KMS-11 (cell line): ENCODE data around the gene CRIM1.

Experiments
- H2AFZ ChIP-seq: fragments of 200-600 bp; sonication (generic); 2 replicates; pipeline ENCODE4 v1.6.1; 2016; ENCODE audit warnings: antibody characterized with exemption, mixed run types, low read depth
- H3K27ac ChIP-seq: fragments of 200-600 bp; sonication (generic); 2 replicates; pipeline ENCODE4 v1.6.1; 2016; ENCODE audit warnings: mild to moderate bottlenecking, mixed run types
- H3K27me3 ChIP-seq: fragments of 200-600 bp; sonication (generic); 2 replicates; pipeline ENCODE4 v1.6.1; 2017; ENCODE audit warnings: mild to moderate bottlenecking, low read depth, mixed run types, moderate library complexity; ENCODE audit not compliant: insufficient read depth
- H3K36me3 ChIP-seq: fragments of 200-600 bp; sonication (generic); 2 replicates; pipeline ENCODE4 v1.6.1; 2017; ENCODE audit warnings: mild to moderate bottlenecking, mixed run types; ENCODE audit not compliant: insufficient read depth
- H3K4me1 ChIP-seq: fragments of 200-600 bp; sonication (generic); 2 replicates; pipeline ENCODE4 v1.6.1; 2016; ENCODE audit warnings: mild to moderate bottlenecking, low read depth, mixed run types; ENCODE audit not compliant: poor library complexity, severe bottlenecking
- H3K4me2 ChIP-seq: fragments of 200-600 bp; sonication (generic); 2 replicates; pipeline ENCODE4 v1.7.0; 2016; ENCODE audit warnings: mild to moderate bottlenecking, mixed run types
- H3K4me3 ChIP-seq: fragments of 200-600 bp; sonication (generic); IDR thresholded peaks from 2 replicates; pipeline ENCODE4 v1.6.1; 2017; ENCODE audit warnings: low read depth, low read length, mixed read lengths; ENCODE audit not compliant: insufficient read depth
- H3K79me2 ChIP-seq: fragments of 200-600 bp; sonication (generic); 2 replicates; pipeline ENCODE4 v1.6.1; 2016; ENCODE audit warnings: low read depth, mixed run types; ENCODE audit not compliant: insufficient read depth
- H3K9ac ChIP-seq: fragments of 200-600 bp; sonication (generic); 2 replicates; pipeline ENCODE4 v1.6.1; 2016; ENCODE audit warnings: mild to moderate bottlenecking, mixed run types
- H4K20me1 ChIP-seq: fragments of 200-600 bp; sonication (generic); 2 replicates; pipeline ENCODE4 v1.6.1; 2016; ENCODE audit warnings: mild to moderate bottlenecking, mixed run types; ENCODE audit not compliant: insufficient read depth
- TF ChIP-seq, protein P1 (sequence below): fragments of 200-600 bp; sonication (generic); conservative IDR thresholded peaks from 2 replicates; pipeline ENCODE4 v1.6.1; 2017; ENCODE audit warnings: low read depth, mild to moderate bottlenecking, antibody characterized with exemption, low read length, moderate library complexity, mixed read lengths

Gene CRIM1

GRCh38 chr2:36383726-36384125, 28.1 kb downstream of the CRIM1 start:
- Histone ChIP-seq H2AFZ (no peak overlapping the region), H3K79me2 (no peaks in the 10 kb centered on the region), H3K36me3 (no peaks in the 10 kb centered on the region), H3K4me1 (no peaks in the 10 kb centered on the region), H4K20me1 (no peaks in the 10 kb centered on the region), H3K9ac (no peak overlapping the region), H3K27me3 (no peaks in the 10 kb centered on the region), H3K27ac (no peak overlapping the region), H3K4me3 (no peak overlapping the region), H3K4me2 (no peak overlapping the region)
- TF ChIP-seq, protein P1, sequence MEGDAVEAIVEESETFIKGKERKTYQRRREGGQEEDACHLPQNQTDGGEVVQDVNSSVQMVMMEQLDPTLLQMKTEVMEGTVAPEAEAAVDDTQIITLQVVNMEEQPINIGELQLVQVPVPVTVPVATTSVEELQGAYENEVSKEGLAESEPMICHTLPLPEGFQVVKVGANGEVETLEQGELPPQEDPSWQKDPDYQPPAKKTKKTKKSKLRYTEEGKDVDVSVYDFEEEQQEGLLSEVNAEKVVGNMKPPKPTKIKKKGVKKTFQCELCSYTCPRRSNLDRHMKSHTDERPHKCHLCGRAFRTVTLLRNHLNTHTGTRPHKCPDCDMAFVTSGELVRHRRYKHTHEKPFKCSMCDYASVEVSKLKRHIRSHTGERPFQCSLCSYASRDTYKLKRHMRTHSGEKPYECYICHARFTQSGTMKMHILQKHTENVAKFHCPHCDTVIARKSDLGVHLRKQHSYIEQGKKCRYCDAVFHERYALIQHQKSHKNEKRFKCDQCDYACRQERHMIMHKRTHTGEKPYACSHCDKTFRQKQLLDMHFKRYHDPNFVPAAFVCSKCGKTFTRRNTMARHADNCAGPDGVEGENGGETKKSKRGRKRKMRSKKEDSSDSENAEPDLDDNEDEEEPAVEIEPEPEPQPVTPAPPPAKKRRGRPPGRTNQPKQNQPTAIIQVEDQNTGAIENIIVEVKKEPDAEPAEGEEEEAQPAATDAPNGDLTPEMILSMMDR = no peak

DNA sequence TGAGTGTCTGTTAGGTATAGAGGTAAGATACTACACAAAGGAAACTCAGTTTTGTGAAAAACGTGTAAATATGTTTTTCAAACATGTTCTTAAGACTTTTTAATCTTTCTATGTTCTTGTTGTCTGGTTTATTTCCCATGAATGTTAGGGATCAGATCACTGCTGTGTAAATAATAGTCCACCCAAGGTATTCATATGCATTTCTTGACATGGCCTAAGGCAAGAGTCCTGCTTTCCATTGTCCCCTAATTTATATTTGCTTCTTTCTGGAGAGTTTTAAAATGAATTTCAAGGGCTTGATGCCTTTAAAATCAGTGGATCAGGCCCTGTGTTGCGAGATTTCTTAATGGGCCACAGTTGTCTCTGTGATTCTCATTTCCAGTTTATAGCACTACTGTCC, 28.9 kb downstream of the CRIM1 start:
- H2AFZ ChIP-seq = no peak overlapping the region
- no peak overlapping the region for H3K9ac ChIP-seq
- H3K36me3 ChIP-seq = no peaks in the 10 kb centered on the region
- no peak overlapping the region for H3K27ac ChIP-seq
- no peak overlapping the region for H3K4me3 ChIP-seq
- TF ChIP-seq, protein P1 = no peak
- H3K4me2 ChIP-seq = no peak overlapping the region
- no peaks in the 10 kb centered on the region for H4K20me1 ChIP-seq
- H3K79me2 ChIP-seq = no peaks in the 10 kb centered on the region
- no peaks in the 10 kb centered on the region for H3K27me3 ChIP-seq
- H3K4me1 ChIP-seq = no peaks in the 10 kb centered on the region

- H4K20me1 ChIP-seq = no peaks in the 10 kb centered on the region
- H3K4me1 ChIP-seq = no peaks in the 10 kb centered on the region
- TF ChIP-seq, protein P1 = no peak
Observed at GRCh38 chr2:36385603-36386002, 30.0 kb downstream of the CRIM1 start.

GRCh38 chr2:36387258-36387916, 31.8 kb downstream of the CRIM1 start:
- Histone ChIP-seq H3K27ac (no peak overlapping the region), H3K4me2 (no peak overlapping the region), H3K27me3 (no peaks in the 10 kb centered on the region), H2AFZ (no peak overlapping the region), H3K4me1 (no peaks in the 10 kb centered on the region), H3K79me2 (0 out of 2 replicates have a peak, but pooled peaks cover under 1% of the 10 kb centered on the region), H3K36me3 (no peaks in the 10 kb centered on the region), H3K4me3 (no peak overlapping the region), H3K9ac (no peak overlapping the region), H4K20me1 (no peaks in the 10 kb centered on the region)
- TF ChIP-seq, protein P1 = no peak

More at GRCh38 chr2:36385603-36386002, 30.0 kb downstream of the CRIM1 start:
- no peak overlapping the region for H3K27ac ChIP-seq
- no peak overlapping the region for H3K4me2 ChIP-seq
- H3K9ac ChIP-seq = no peak overlapping the region
- no peak overlapping the region for H3K4me3 ChIP-seq
- H2AFZ ChIP-seq = no peak overlapping the region
- H3K79me2 ChIP-seq = no peaks in the 10 kb centered on the region
- H3K36me3 ChIP-seq = no peaks in the 10 kb centered on the region
- no peaks in the 10 kb centered on the region for H3K27me3 ChIP-seq
